IMR-90 (cell line): ENCODE data around the gene TRPV3. TPM values are rescaled to one million over a fixed set of nuclear protein-coding genes. Genes with fewer than 3 reads are reported as not detected.

ENCODE experiments used
- ATAC-seq: fragments of 200-7000 bp; cut with Tn5 transposase; 2 replicates; pipeline ENCODE4 v1.9.1; 2020; ENCODE audit warnings: low read depth, mild to moderate bottlenecking, moderate library complexity
- BruUV-seq: library from RNA; stranded (reverse); fragments of 400-500 nt; replicated peaks from 2 replicates; lab custom pipeline; 2021; lab: Mats Ljungman, UMichigan
- CTCF ChIA-PET: fragments of 300-600 bp; formaldehyde crosslinking; extraction: SDS; loops from one replicate; lab custom pipeline; 2021; ENCODE audit warnings: antibody characterized with exemption; lab: Yijun Ruan, JAX
- POLR2A ChIA-PET: fragments of 300-600 bp; sonication (Branson Sonifier 250); formaldehyde crosslinking; loops from one replicate; lab custom pipeline; 2022; ENCODE audit warnings: antibody characterized with exemption; ENCODE audit not compliant: unreplicated experiment; lab: Charles Lee
- DNase-seq: peaks from one replicate; pipeline ENCODE4 v3.0.0; 2013
- H2AFZ ChIP-seq: replicated peaks from 2 replicates; pipeline ENCODE3; 2013; ENCODE audit warnings: low read length, mild to moderate bottlenecking; ENCODE audit not compliant: poor library complexity
- H2AK5ac ChIP-seq: 2 replicates; pipeline ENCODE4 v1.6.1; 2013; ENCODE audit warnings: low read depth, low read length, inconsistent platforms
- H2AK9ac ChIP-seq: replicated peaks from 2 replicates; pipeline ENCODE3; 2013; ENCODE audit warnings: mild to moderate bottlenecking, low read depth, low read length, moderate library complexity; ENCODE audit not compliant: poor library complexity
- H2BK120ac ChIP-seq: 2 replicates; pipeline ENCODE4 v1.6.1; 2013; ENCODE audit warnings: low read depth, low read length, inconsistent platforms
- H2BK15ac ChIP-seq: 3 replicates; pipeline ENCODE4 v1.6.1; 2013; ENCODE audit warnings: low read depth, low read length, inconsistent platforms
- H2BK20ac ChIP-seq: 2 replicates; pipeline ENCODE4 v1.6.1; 2013; ENCODE audit warnings: low read depth, mild to moderate bottlenecking, inconsistent platforms, low read length, moderate library complexity
- H2BK5ac ChIP-seq: 2 replicates; pipeline ENCODE4 v1.6.1; 2013; ENCODE audit warnings: mild to moderate bottlenecking, low read depth, low read length, inconsistent platforms; ENCODE audit not compliant: poor library complexity, severe bottlenecking
- H3K14ac ChIP-seq: replicated peaks from 2 replicates; pipeline ENCODE4 v1.6.1; 2013; ENCODE audit warnings: low read depth, low read length, inconsistent platforms
- H3K18ac ChIP-seq: 2 replicates; pipeline ENCODE4 v1.6.1; 2013; ENCODE audit warnings: low read depth, low read length, control low read depth
- H3K23ac ChIP-seq: 2 replicates; pipeline ENCODE4 v1.6.1; 2013; ENCODE audit warnings: low read depth, low read length, inconsistent platforms
- H3K27ac ChIP-seq: 2 replicates; pipeline ENCODE4 v1.5.1; 2013; ENCODE audit warnings: mild to moderate bottlenecking, control low read depth, low read length; ENCODE audit not compliant: insufficient read depth
- H3K27me3 ChIP-seq: 2 replicates; pipeline ENCODE4 v1.6.1; 2013; ENCODE audit warnings: low read length; ENCODE audit not compliant: control insufficient read depth, insufficient read depth
- H3K36me3 ChIP-seq: 2 replicates; pipeline ENCODE4 v1.6.1; 2013; ENCODE audit warnings: low read length, mixed read lengths; ENCODE audit not compliant: control insufficient read depth, insufficient read depth
- H3K4ac ChIP-seq: 2 replicates; pipeline ENCODE4 v1.6.1; 2013; ENCODE audit warnings: low read depth, low read length, inconsistent platforms
- H3K4me1 ChIP-seq: 2 replicates; pipeline ENCODE4 v1.6.1; 2013; ENCODE audit warnings: low read length, mixed read lengths; ENCODE audit not compliant: control insufficient read depth, insufficient read depth
- H3K4me2 ChIP-seq: 2 replicates; pipeline ENCODE4 v1.6.1; 2013; ENCODE audit warnings: low read depth, mild to moderate bottlenecking, control low read depth, low read length, moderate library complexity
- H3K4me3 ChIP-seq: 2 replicates; pipeline ENCODE4 v1.5.1; 2013; ENCODE audit warnings: low read depth, mild to moderate bottlenecking, control low read depth, low read length, moderate library complexity; ENCODE audit not compliant: insufficient read depth
- H3K56ac ChIP-seq: 2 replicates; pipeline ENCODE4 v1.6.1; 2013; ENCODE audit warnings: low read length, inconsistent platforms; ENCODE audit not compliant: insufficient read depth; ENCODE audit errors: extremely low read depth
- H3K79me1 ChIP-seq, 2 experiments: 2 replicates each; pipeline ENCODE4 v1.6.1; 2013; ENCODE audit warnings: low read length in 2 of 2, inconsistent platforms in 1 of 2, low read depth in 1 of 2
- H3K9ac ChIP-seq: 2 replicates; pipeline ENCODE4 v1.6.1; 2013; ENCODE audit warnings: low read depth, low read length, control low read depth
- H3K9me1 ChIP-seq: 2 replicates; pipeline ENCODE4 v1.6.1; 2013; ENCODE audit warnings: low read length, inconsistent platforms; ENCODE audit not compliant: insufficient read depth
- H3K9me3 ChIP-seq: 2 replicates; pipeline ENCODE4 v1.6.1; 2013; ENCODE audit warnings: low read length; ENCODE audit not compliant: control insufficient read depth, insufficient read depth
- H4K20me1 ChIP-seq: 2 replicates; pipeline ENCODE4 v1.6.1; 2013; ENCODE audit warnings: low read length, inconsistent platforms; ENCODE audit not compliant: insufficient read depth
- H4K5ac ChIP-seq: 2 replicates; pipeline ENCODE4 v1.6.1; 2013; ENCODE audit warnings: mild to moderate bottlenecking, low read depth, low read length, control low read depth
- H4K8ac ChIP-seq, 2 experiments: 2 replicates each; pipeline ENCODE4 v1.6.1; 2013; ENCODE audit warnings: low read depth in 2 of 2, low read length in 2 of 2, control low read depth in 1 of 2, inconsistent platforms in 1 of 2
- H4K91ac ChIP-seq: 2 replicates; pipeline ENCODE4 v1.6.1; 2013; ENCODE audit warnings: low read depth, low read length, inconsistent platforms; ENCODE audit not compliant: insufficient read depth
- BHLHE40 ChIP-seq: fragments of 150-350 bp; IDR thresholded peaks from 2 replicates; pipeline ENCODE4 v1.6.1; 2016; ENCODE audit warnings: mild to moderate bottlenecking, low read depth, low read length
- CEBPB ChIP-seq: IDR thresholded peaks from 2 replicates; pipeline ENCODE4 v1.6.1; 2012; ENCODE audit warnings: low read depth, low read length, improper control_type of control experiment
- CHD1 ChIP-seq: IDR thresholded peaks from 2 replicates; pipeline ENCODE4 v1.6.1; 2012; ENCODE audit warnings: low read depth, low read length, improper control_type of control experiment
- CTCF ChIP-seq: conservative IDR thresholded peaks from 2 replicates; pipeline ENCODE4 v1.5.1; 2012; ENCODE audit warnings: mild to moderate bottlenecking, low read depth, low read length, improper control_type of control experiment
- ELK1 ChIP-seq: fragments of 150-350 bp; IDR thresholded peaks from 2 replicates; pipeline ENCODE4 v1.6.1; 2016; ENCODE audit warnings: low read depth, mild to moderate bottlenecking, low read length, moderate library complexity, borderline replicate concordance
- FOS ChIP-seq: fragments of 150-350 bp; IDR thresholded peaks from 2 replicates; pipeline ENCODE4 v1.6.1; 2016; ENCODE audit warnings: low read depth, low read length
- MAFK ChIP-seq: IDR thresholded peaks from 2 replicates; pipeline ENCODE4 v1.6.1; 2012; ENCODE audit warnings: low read depth, low read length, improper control_type of control experiment
- MAZ ChIP-seq: IDR thresholded peaks from 2 replicates; pipeline ENCODE4 v1.6.1; 2012; ENCODE audit warnings: low read depth, mild to moderate bottlenecking, low read length, improper control_type of control experiment, moderate library complexity, borderline replicate concordance
- MXI1 ChIP-seq: IDR thresholded peaks from 2 replicates; pipeline ENCODE4 v1.6.1; 2012; ENCODE audit warnings: low read depth, mild to moderate bottlenecking, low read length, moderate library complexity, borderline replicate concordance
- NFE2L2 ChIP-seq: fragments of 150-350 bp; IDR thresholded peaks from 2 replicates; pipeline ENCODE4 v1.6.1; 2016; ENCODE audit warnings: low read depth, mild to moderate bottlenecking, low read length
- POLR2A ChIP-seq: IDR thresholded peaks from 2 replicates; pipeline ENCODE4 v1.6.1; 2012; ENCODE audit warnings: mild to moderate bottlenecking, low read depth, low read length
- RAD21 ChIP-seq: IDR thresholded peaks from 2 replicates; pipeline ENCODE4 v1.6.1; 2012; ENCODE audit warnings: low read length, improper control_type of control experiment
- RCOR1 ChIP-seq: IDR thresholded peaks from 2 replicates; pipeline ENCODE4 v1.6.1; 2012; ENCODE audit warnings: mild to moderate bottlenecking, low read length, improper control_type of control experiment; ENCODE audit not compliant: insufficient replicate concordance
- RFX5 ChIP-seq: IDR thresholded peaks from 2 replicates; pipeline ENCODE4 v1.8.0; 2012; ENCODE audit warnings: low read depth, mild to moderate bottlenecking, low read length, moderate library complexity
- SMC3 ChIP-seq: fragments of 150-350 bp; IDR thresholded peaks from 2 replicates; pipeline ENCODE4 v1.6.1; 2016; ENCODE audit warnings: low read depth, mild to moderate bottlenecking, antibody characterized with exemption, low read length, moderate library complexity
- USF2 ChIP-seq: fragments of 150-350 bp; IDR thresholded peaks from 2 replicates; pipeline ENCODE4 v1.6.1; 2017; ENCODE audit warnings: mild to moderate bottlenecking, antibody characterized with exemption, low read length, low read depth
- WGBS, 2 experiments: methylation state at CpG; one replicate each; pipeline versions ENCODE4 v1.1.5 to v1.1.7; 2013; ENCODE audit warnings: missing lambda C conversion rate in 2 of 2; ENCODE audit not compliant: insufficient read length in 1 of 2; ENCODE audit errors: extremely low coverage in 2 of 2; 5-methylcytosine and 5-hydroxymethylcytosine counted together
- dilution Hi-C: fragments of 300-500 bp; cut with HindIII; formaldehyde crosslinking; loops from one replicate; pipeline ENCODE4 v1.14.3; 2018; ENCODE audit warnings: low sequenced_read_pairs; ENCODE audit not compliant: unreplicated experiment
- in situ Hi-C: fragments of 300-500 bp; cut with MboI; formaldehyde crosslinking; loops from 3 replicates; pipeline ENCODE4 v1.14.3; 2019; ENCODE audit warnings: low sequenced_read_pairs, inconsistent platforms, mixed read lengths
- intact Hi-C: fragments of 100-400 bp; cut with micrococcal nuclease; formaldehyde crosslinking; loops from 2 replicates; pipeline ENCODE4 v1.10.0; 2022
- polyA plus RNA-seq, 3 experiments: library from polyadenylated mRNA; depleted of rRNA; stranded (reverse); fragments of >200 nt; gene quantifications; 2 replicates each; pipeline ENCODE4 v1.2.3, GENCODE V29; 2012; ENCODE audit warnings: low replicate concordance in 1 of 3
- total RNA-seq: library from RNA; depleted of rRNA; stranded (reverse); fragments of >200 nt; gene quantifications from 2 replicates; pipeline ENCODE4 v1.2.3, GENCODE V29; 2012

The TRPV3 gene
- total and polyA plus RNA-seq, 2 of the 4 experiments (the other 2 are of a cell fraction) = 0.18 to 0.26 TPM

DNA sequence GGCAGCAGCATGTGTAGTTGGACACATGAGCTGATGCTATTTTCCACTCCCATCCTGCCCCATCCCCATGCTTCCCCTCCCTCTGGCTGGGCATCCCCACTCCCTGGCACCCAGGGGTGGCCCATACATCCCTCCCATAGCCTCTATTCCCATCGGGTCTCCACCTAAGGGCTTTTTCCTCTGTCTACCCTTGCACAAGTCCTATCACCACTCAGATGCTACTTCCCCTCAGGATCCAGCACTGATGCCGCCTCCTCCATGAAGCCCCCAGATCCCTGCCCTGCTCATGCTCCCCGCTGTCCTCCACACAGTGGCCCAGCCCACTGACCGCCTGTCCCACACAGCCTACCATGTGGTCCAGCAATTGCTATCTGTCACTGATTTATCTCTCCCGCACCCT lies 35.8 kb upstream of the TRPV3 start:
- no peak overlapping the region for H4K5ac ChIP-seq
- H3K4me2 ChIP-seq = no peak overlapping the region
- peaks cover 2% of the 10 kb centered on the region; the same call in 1 of the 2 replicates for H3K36me3 ChIP-seq
- peaks cover 2% of the 10 kb centered on the region; the same call in 1 of the 2 replicates for H3K4me1 ChIP-seq
- in situ Hi-C loops = no loop called here
- no peak overlapping the region for H3K14ac ChIP-seq
- DNase-seq = no peak
- H2BK15ac ChIP-seq = no peak overlapping the region
- BruUV-seq = no TSS peak
- intact Hi-C loops = no loop called here
- no peaks in the 10 kb centered on the region for H3K79me1 ChIP-seq
- no peak overlapping the region for H3K4me3 ChIP-seq
- no peak overlapping the region for H2BK120ac ChIP-seq
- no peak overlapping the region for H3K4ac ChIP-seq
- no peak overlapping the region for H3K9ac ChIP-seq
- no peaks in the 10 kb centered on the region for H3K27me3 ChIP-seq
- H3K9me3 ChIP-seq = no peaks in the 10 kb centered on the region
- POLR2A ChIA-PET = no interaction called here
- no peak overlapping the region for H4K91ac ChIP-seq
- 91% methylated on average over 4 of the region's 5 CpGs; no CpG with 5 or more reads in 1 of the 2 experiments for WGBS, 2 experiments
- no peak overlapping the region for H2AFZ ChIP-seq
- TF ChIP-seq MXI1 = no peak
- TF ChIP-seq ELK1 = no peak
- TF ChIP-seq RAD21 = no peak
- no peak for TF ChIP-seq RCOR1
- no peak for TF ChIP-seq POLR2A
- TF ChIP-seq CEBPB = no peak
- no peak for TF ChIP-seq USF2
- TF ChIP-seq MAZ = no peak
- no peak for TF ChIP-seq CHD1
- no peak for TF ChIP-seq SMC3
- no peak for TF ChIP-seq BHLHE40
- TF ChIP-seq MAFK = no peak
- no peak for TF ChIP-seq NFE2L2
- TF ChIP-seq FOS = no peak
- no peak for TF ChIP-seq RFX5
- no peak for TF ChIP-seq CTCF
- CTCF ChIA-PET = no interaction called here
- ATAC-seq = no peak
- peak overlapping the region; percentile 5 for H2AK9ac ChIP-seq
- no peak overlapping the region for H3K27ac ChIP-seq
- H4K20me1 ChIP-seq = no peaks in the 10 kb centered on the region
- no peak overlapping the region for H2BK20ac ChIP-seq
- no peak overlapping the region for H4K8ac ChIP-seq
- H3K18ac ChIP-seq = no peak overlapping the region
- H3K56ac ChIP-seq = no peak overlapping the region
- H2AK5ac ChIP-seq = no peak overlapping the region
- no peak overlapping the region for H2BK5ac ChIP-seq
- H3K23ac ChIP-seq = no peak overlapping the region
- H3K9me1 ChIP-seq = no peaks in the 10 kb centered on the region; the same call in 1 of the 2 replicates
- dilution Hi-C loops = no loop called here
